IPS-11a (cell line): ENCODE measurements around the gene BNIP5.
"Not testable (repeated sequence)": the region's sequence is repeated elsewhere in the genome, so short reads cannot be mapped to it uniquely, and the experiment has no call there.

ENCODE experiments used
- H3K4me3 ChIP-seq: one replicate; pipeline ENCODE4 v1.5.1; 2013; ENCODE audit warnings: low read depth, low read length, control low read depth

Gene BNIP5

GRCh38 chr6:36367743-36368142, 31.1 kb upstream of the BNIP5 start:
- no peak overlapping the region for H3K4me3 ChIP-seq

- no peak overlapping the region for H3K4me3 ChIP-seq
Measured at GRCh38 chr6:36364669-36365479, 28.2 kb upstream of the BNIP5 start.

- H3K4me3 ChIP-seq = not testable (repeated sequence)
Measured at GRCh38 chr6:36364061-36364635, 27.5 kb upstream of the BNIP5 start.

- H3K4me3 ChIP-seq = not testable (repeated sequence)
Measured at GRCh38 chr6:36363371-36363752, 26.7 kb upstream of the BNIP5 start.

GRCh38 chr6:36362551-36363370, 26.1 kb upstream of the BNIP5 start:
- no peak overlapping the region for H3K4me3 ChIP-seq

GRCh38 chr6:36361071-36361470, 24.4 kb upstream of the BNIP5 start:
- H3K4me3 ChIP-seq = no peak overlapping the region

- no peak overlapping the region for H3K4me3 ChIP-seq
Measured at GRCh38 chr6:36360241-36361054, 23.8 kb upstream of the BNIP5 start.

GRCh38 chr6:36358226-36358915, 21.7 kb upstream of the BNIP5 start:
- no peak overlapping the region for H3K4me3 ChIP-seq

- H3K4me3 ChIP-seq = no peak overlapping the region
Measured at GRCh38 chr6:36357872-36358225, 21.2 kb upstream of the BNIP5 start.

- H3K4me3 ChIP-seq = no peak overlapping the region
Measured at GRCh38 chr6:36355819-36356218, 19.1 kb upstream of the BNIP5 start.

- H3K4me3 ChIP-seq = no peak overlapping the region
Measured at GRCh38 chr6:36353411-36353915, 16.8 kb upstream of the BNIP5 start.

GRCh38 chr6:36352477-36353157, 15.9 kb upstream of the BNIP5 start:
- H3K4me3 ChIP-seq = no peak overlapping the region

GRCh38 chr6:36350681-36351571, 14.2 kb upstream of the BNIP5 start:
- no peak overlapping the region for H3K4me3 ChIP-seq

GRCh38 chr6:36350082-36350481, 13.4 kb upstream of the BNIP5 start:
- no peak overlapping the region for H3K4me3 ChIP-seq

- no peak overlapping the region for H3K4me3 ChIP-seq
Measured at GRCh38 chr6:36349240-36349639, 12.6 kb upstream of the BNIP5 start.

- no peak overlapping the region for H3K4me3 ChIP-seq
Measured at GRCh38 chr6:36347621-36348020, 10.9 kb upstream of the BNIP5 start.

GRCh38 chr6:36346486-36347273, 10.0 kb upstream of the BNIP5 start:
- H3K4me3 ChIP-seq = no peak overlapping the region
